Stimulated activated effector memory CD8-positive, alpha-beta T cell treated with anti-CD3 and anti-CD28 coated beads, Interleukin-12 subunit alpha, Interleukin-12 subunit beta, amount 100 ng/mL, for 72 hours (primary cell): ENCODE measurements around the gene RGS19.
A peak's percentile ranks its signal among the peaks of the same experiment; 100 is the strongest.

Experiments used
- ATAC-seq: fragments of 150-1000 bp; cut with Tn5 transposase; 2 replicates; pipeline ENCODE4 v1.10.0; 2021
- DNase-seq, 2 donors: peaks; one replicate each; pipeline ENCODE4 v3.0.0; 2021 to 2022; ENCODE audit warnings: low spot score in 2 of 2
- H3K27ac Mint-ChIP-seq: one replicate; pipeline ENCODE4 v1.8.0; 2022; ENCODE audit warnings: mild to moderate bottlenecking, mixed read lengths
- H3K36me3 Mint-ChIP-seq: one replicate; pipeline ENCODE4 v1.8.0; 2022; ENCODE audit warnings: mild to moderate bottlenecking, mixed read lengths
- H3K4me1 Mint-ChIP-seq: one replicate; pipeline ENCODE4 v1.8.0; 2022; ENCODE audit warnings: mixed read lengths
- H3K4me3 Mint-ChIP-seq: one replicate; pipeline ENCODE4 v1.8.0; 2022; ENCODE audit warnings: mild to moderate bottlenecking, mixed read lengths
- H3K9me3 Mint-ChIP-seq: one replicate; pipeline ENCODE4 v1.8.0; 2022; ENCODE audit warnings: mixed read lengths

RGS19 gene

GRCh38 chr20:64044484-64045247 lies 34.7 kb downstream of the RGS19 start:
- no peak for ATAC-seq
- H3K36me3 Mint-ChIP-seq, result no peaks in the 10 kb centered on the region
- no peak overlapping the region for H3K4me3 Mint-ChIP-seq
- DNase-seq, result no peak
- peaks cover 17% of the 10 kb centered on the region for H3K4me1 Mint-ChIP-seq
- H3K9me3 Mint-ChIP-seq, result no peaks in the 10 kb centered on the region
- H3K27ac Mint-ChIP-seq, result no peak overlapping the region

- H3K4me3 Mint-ChIP-seq, result peak overlapping the region; percentile 71
- H3K4me1 Mint-ChIP-seq, result peaks cover 17% of the 10 kb centered on the region
- DNase-seq (no peak), ATAC-seq (no peak)
- H3K27ac Mint-ChIP-seq, result no peak overlapping the region
- no peaks in the 10 kb centered on the region for H3K36me3 Mint-ChIP-seq
- no peaks in the 10 kb centered on the region for H3K9me3 Mint-ChIP-seq
These were observed 35.5 kb downstream of the RGS19 start for GRCh38 chr20:64043768-64044167.

- peaks cover 22% of the 10 kb centered on the region for H3K4me1 Mint-ChIP-seq
- H3K4me3 Mint-ChIP-seq, result peak overlapping the region; percentile 71
- H3K27ac Mint-ChIP-seq, result peak overlapping the region; percentile 82
These were observed 37.1 kb downstream of the RGS19 start for GRCh38 chr20:64042054-64042781.

GRCh38 chr20:64041781-64042053 lies 37.6 kb downstream of the RGS19 start:
- H3K9me3 Mint-ChIP-seq, result no peaks in the 10 kb centered on the region
- DNase-seq, result no peak
- H3K4me3 Mint-ChIP-seq, result peak overlapping the region; percentile 71
- H3K27ac Mint-ChIP-seq, result peak overlapping the region; percentile 82
- peaks cover 22% of the 10 kb centered on the region for H3K4me1 Mint-ChIP-seq
- ATAC-seq, result no peak
- peaks cover 5% of the 10 kb centered on the region for H3K36me3 Mint-ChIP-seq

More at GRCh38 chr20:64042054-64042781, 37.1 kb downstream of the RGS19 start:
- H3K36me3 Mint-ChIP-seq, result peaks cover 5% of the 10 kb centered on the region
- no peak for ATAC-seq
- no peak for DNase-seq
- no peaks in the 10 kb centered on the region for H3K9me3 Mint-ChIP-seq

GRCh38 chr20:64041040-64041780 lies 38.1 kb downstream of the RGS19 start:
- H3K4me3 Mint-ChIP-seq, result peak overlapping the region; percentile 71
- H3K4me1 Mint-ChIP-seq, result peaks cover 22% of the 10 kb centered on the region
- no peak overlapping the region for H3K27ac Mint-ChIP-seq
- peaks cover 5% of the 10 kb centered on the region for H3K36me3 Mint-ChIP-seq
- ATAC-seq (no peak), DNase-seq (no peak)
- H3K9me3 Mint-ChIP-seq, result no peaks in the 10 kb centered on the region

- H3K4me1 Mint-ChIP-seq, result peaks cover 22% of the 10 kb centered on the region
- H3K27ac Mint-ChIP-seq, result peak overlapping the region; percentile 67
- H3K4me3 Mint-ChIP-seq, result peak overlapping the region; percentile 71
- no peak for ATAC-seq
- peaks cover 5% of the 10 kb centered on the region for H3K36me3 Mint-ChIP-seq
- no peaks in the 10 kb centered on the region for H3K9me3 Mint-ChIP-seq
- no peak for DNase-seq
These were observed 38.9 kb downstream of the RGS19 start for GRCh38 chr20:64040231-64041039.

GRCh38 chr20:64039293-64040160 lies 39.8 kb downstream of the RGS19 start:
- no peak for DNase-seq
- H3K36me3 Mint-ChIP-seq, result peaks cover 12% of the 10 kb centered on the region
- H3K27ac Mint-ChIP-seq, result peak overlapping the region; percentile 67
- H3K4me1 Mint-ChIP-seq, result peaks cover 31% of the 10 kb centered on the region
- no peaks in the 10 kb centered on the region for H3K9me3 Mint-ChIP-seq
- no peak for ATAC-seq
- peak overlapping the region; percentile 67 for H3K4me3 Mint-ChIP-seq

GRCh38 chr20:64038565-64039292 lies 40.6 kb downstream of the RGS19 start:
- Mint-ChIP-seq H3K4me1 (peaks cover 39% of the 10 kb centered on the region), H3K4me3 (peak overlapping the region; percentile 67), H3K9me3 (no peaks in the 10 kb centered on the region), H3K27ac (no peak overlapping the region), H3K36me3 (peaks cover 17% of the 10 kb centered on the region)
- DNase-seq (peak; percentile 75 to 88), ATAC-seq (peak; percentile 74)

- peaks cover 42% of the 10 kb centered on the region for H3K4me1 Mint-ChIP-seq
- H3K4me3 Mint-ChIP-seq, result peak overlapping the region; percentile 67
These were observed 41.1 kb downstream of the RGS19 start for GRCh38 chr20:64038224-64038564.

GRCh38 chr20:64037498-64038213 lies 41.7 kb downstream of the RGS19 start:
- Mint-ChIP-seq H3K4me3 (peak overlapping the region; percentile 67), H3K27ac (peak overlapping the region; percentile 94), H3K4me1 (peaks cover 44% of the 10 kb centered on the region), H3K36me3 (peaks cover 28% of the 10 kb centered on the region), H3K9me3 (no peaks in the 10 kb centered on the region)
- ATAC-seq (no peak), DNase-seq (no peak)

More at GRCh38 chr20:64038224-64038564, 41.1 kb downstream of the RGS19 start:
- peaks cover 23% of the 10 kb centered on the region for H3K36me3 Mint-ChIP-seq
- H3K27ac Mint-ChIP-seq, result no peak overlapping the region
- DNase-seq (no peak), ATAC-seq (peak; percentile 36)
- H3K9me3 Mint-ChIP-seq, result no peaks in the 10 kb centered on the region

GRCh38 chr20:64037199-64037497 lies 42.2 kb downstream of the RGS19 start:
- Mint-ChIP-seq H3K27ac (peak overlapping the region; percentile 94), H3K9me3 (no peaks in the 10 kb centered on the region), H3K4me3 (peak overlapping the region; percentile 67), H3K36me3 (peaks cover 33% of the 10 kb centered on the region), H3K4me1 (peaks cover 48% of the 10 kb centered on the region)
- DNase-seq (no peak), ATAC-seq (no peak)

GRCh38 chr20:64036346-64037198 lies 42.7 kb downstream of the RGS19 start:
- DNase-seq, result no peak

More at GRCh38 chr20:64036346-64037198, 42.7 kb downstream of the RGS19 start:
- Mint-ChIP-seq H3K36me3 (peaks cover 39% of the 10 kb centered on the region), H3K4me1 (peaks cover 48% of the 10 kb centered on the region), H3K27ac (peak overlapping the region; percentile 94), H3K4me3 (peak overlapping the region; percentile 67), H3K9me3 (no peaks in the 10 kb centered on the region)
- ATAC-seq, result no peak
